Hepatocyte (in vitro differentiated cells): Measurements from ENCODE around the gene DXO.
"Not testable (repeated sequence)": the region's sequence is repeated elsewhere in the genome, so short reads cannot be mapped to it uniquely, and the experiment has no call there.

Experiments
- CTCF ChIP-seq: fragments of 200-600 bp; sonication (generic); IDR thresholded peaks from 2 replicates; pipeline ENCODE4 v1.5.1; 2016; ENCODE audit warnings: antibody characterized with exemption, mild to moderate bottlenecking; ENCODE audit not compliant: poor library complexity
- EZH2 ChIP-seq: fragments of 200-600 bp; sonication (generic); IDR thresholded peaks from 2 replicates; pipeline ENCODE4 v1.6.1; 2016; ENCODE audit warnings: antibody characterized with exemption, mild to moderate bottlenecking, borderline replicate concordance

- not testable (repeated sequence) for TF ChIP-seq CTCF, EZH2
Observed at GRCh38 chr6:32013738-32014137, 41.8 kb upstream of the DXO start.
